SJCRH30 (cell line): ENCODE results near the gene CYTH2. TPM values are rescaled to one million over a fixed set of nuclear protein-coding genes. Genes with fewer than 3 reads are reported as not detected.

Experiments
- DNase-seq, 2 experiments: peaks; one replicate each; pipeline ENCODE4 v3.0.0-alpha.2; 2015 to 2020
- H3K27ac ChIP-seq: fragments of 250-450 bp; sonication (Bioruptor Pico); 2 replicates; pipeline ENCODE4 v1.5.1; 2020; ENCODE audit warnings: mild to moderate bottlenecking, moderate library complexity
- H3K27me3 ChIP-seq: fragments of 250-450 bp; sonication (Bioruptor Pico); 2 replicates; pipeline ENCODE4 v1.5.1; 2020; ENCODE audit warnings: mild to moderate bottlenecking, moderate library complexity
- H3K36me3 ChIP-seq: fragments of 250-450 bp; sonication (Bioruptor Pico); 2 replicates; pipeline ENCODE4 v1.5.1; 2020; ENCODE audit warnings: mild to moderate bottlenecking, moderate library complexity
- H3K4me1 ChIP-seq: fragments of 250-450 bp; sonication (Bioruptor Pico); 2 replicates; pipeline ENCODE4 v1.5.1; 2020; ENCODE audit warnings: mild to moderate bottlenecking, moderate library complexity
- H3K4me3 ChIP-seq: fragments of 250-450 bp; sonication (Bioruptor Pico); 2 replicates; pipeline ENCODE4 v1.5.1; 2020; ENCODE audit warnings: mild to moderate bottlenecking, moderate library complexity
- H3K9me3 ChIP-seq: fragments of 250-450 bp; sonication (Bioruptor Pico); replicated peaks from 2 replicates; pipeline ENCODE4 v1.5.1; 2020; ENCODE audit warnings: mild to moderate bottlenecking, moderate library complexity
- total RNA-seq: library from RNA; depleted of rRNA; stranded (reverse); fragments of >200 nt; shearing (Covaris generic); gene quantifications from 2 replicates; pipeline ENCODE4 v1.2.3, GENCODE V29; 2014

The CYTH2 gene
- total RNA-seq, 1 experiment from 2014 or later, result 29.0 TPM

GRCh38 chr19:48490981-48491792, 22.0 kb downstream of the CYTH2 start:
- peaks cover 13% of the 10 kb centered on the region for H3K27me3 ChIP-seq
- peak; percentile 33 to 55 for DNase-seq
- no peak overlapping the region for H3K27ac ChIP-seq
- H3K4me1 ChIP-seq, result peaks cover 10% of the 10 kb centered on the region; the same call in 1 of the 2 replicates
- H3K4me3 ChIP-seq, result no peak overlapping the region
- no peaks in the 10 kb centered on the region for H3K9me3 ChIP-seq
- no peaks in the 10 kb centered on the region for H3K36me3 ChIP-seq

GRCh38 chr19:48491793-48492123, 22.6 kb downstream of the CYTH2 start:
- H3K4me1 ChIP-seq, result peaks cover 10% of the 10 kb centered on the region; the same call in 1 of the 2 replicates
- DNase-seq, result no peak
- H3K27ac ChIP-seq, result no peak overlapping the region
- no peak overlapping the region for H3K4me3 ChIP-seq
- H3K27me3 ChIP-seq, result peaks cover 9% of the 10 kb centered on the region
- no peaks in the 10 kb centered on the region for H3K36me3 ChIP-seq
- H3K9me3 ChIP-seq, result no peaks in the 10 kb centered on the region

- Histone ChIP-seq H3K4me1 (peaks cover 4% of the 10 kb centered on the region; the same call in 1 of the 2 replicates), H3K9me3 (no peaks in the 10 kb centered on the region), H3K27ac (no peak overlapping the region), H3K4me3 (no peak overlapping the region), H3K27me3 (peaks cover 17% of the 10 kb centered on the region), H3K36me3 (no peaks in the 10 kb centered on the region)
- DNase-seq, result peak; percentile 54 to 63
These were observed 24.0 kb downstream of the CYTH2 start for GRCh38 chr19:48492925-48493717.

- H3K27me3 ChIP-seq, result peaks cover 21% of the 10 kb centered on the region
- no peaks in the 10 kb centered on the region for H3K9me3 ChIP-seq
- no peaks in the 10 kb centered on the region for H3K36me3 ChIP-seq
- no peak overlapping the region for H3K27ac ChIP-seq
- no peak for DNase-seq
- peaks cover 3% of the 10 kb centered on the region; the same call in 1 of the 2 replicates for H3K4me1 ChIP-seq
- H3K4me3 ChIP-seq, result no peak overlapping the region
These were observed 24.7 kb downstream of the CYTH2 start for GRCh38 chr19:48493718-48494401.

- Histone ChIP-seq H3K27ac (no peak overlapping the region), H3K4me1 (peaks cover 3% of the 10 kb centered on the region; the same call in 1 of the 2 replicates), H3K36me3 (no peaks in the 10 kb centered on the region), H3K9me3 (no peaks in the 10 kb centered on the region), H3K27me3 (peaks cover 30% of the 10 kb centered on the region), H3K4me3 (no peak overlapping the region)
- DNase-seq, result no peak
These were observed 26.2 kb downstream of the CYTH2 start for GRCh38 chr19:48495396-48495795.

- DNase-seq, result no peak
- Histone ChIP-seq H3K36me3 (no peaks in the 10 kb centered on the region), H3K4me3 (no peak overlapping the region), H3K9me3 (no peaks in the 10 kb centered on the region), H3K4me1 (no peaks in the 10 kb centered on the region), H3K27ac (no peak overlapping the region), H3K27me3 (peaks cover 30% of the 10 kb centered on the region)
These were observed 28.0 kb downstream of the CYTH2 start for GRCh38 chr19:48496959-48497727.

GRCh38 chr19:48497728-48498594, 28.8 kb downstream of the CYTH2 start:
- Histone ChIP-seq H3K27me3 (peaks cover 30% of the 10 kb centered on the region), H3K4me3 (no peak overlapping the region), H3K4me1 (no peaks in the 10 kb centered on the region)

GRCh38 chr19:48498595-48499311, 29.6 kb downstream of the CYTH2 start:
- H3K4me3 ChIP-seq, result no peak overlapping the region
- peaks cover 30% of the 10 kb centered on the region for H3K27me3 ChIP-seq
- DNase-seq, result no peak
- H3K27ac ChIP-seq, result no peak overlapping the region
- no peaks in the 10 kb centered on the region for H3K9me3 ChIP-seq
- no peaks in the 10 kb centered on the region for H3K4me1 ChIP-seq
- H3K36me3 ChIP-seq, result no peaks in the 10 kb centered on the region

More at GRCh38 chr19:48497728-48498594, 28.8 kb downstream of the CYTH2 start:
- no peak for DNase-seq
- Histone ChIP-seq H3K27ac (no peak overlapping the region), H3K9me3 (no peaks in the 10 kb centered on the region), H3K36me3 (no peaks in the 10 kb centered on the region)

- no peaks in the 10 kb centered on the region for H3K36me3 ChIP-seq
- H3K4me3 ChIP-seq, result no peak overlapping the region
- DNase-seq, result no peak
- H3K9me3 ChIP-seq, result no peaks in the 10 kb centered on the region
- H3K4me1 ChIP-seq, result no peaks in the 10 kb centered on the region
- peaks cover 30% of the 10 kb centered on the region for H3K27me3 ChIP-seq
- H3K27ac ChIP-seq, result no peak overlapping the region
These were observed 30.3 kb downstream of the CYTH2 start for GRCh38 chr19:48499316-48500090.

- Histone ChIP-seq H3K27me3 (peaks cover 30% of the 10 kb centered on the region), H3K4me3 (no peak overlapping the region), H3K36me3 (no peaks in the 10 kb centered on the region)
These were observed 31.8 kb downstream of the CYTH2 start for GRCh38 chr19:48500830-48501493.

GRCh38 chr19:48501494-48502349, 32.6 kb downstream of the CYTH2 start:
- no peak overlapping the region for H3K4me3 ChIP-seq

More at GRCh38 chr19:48500830-48501493, 31.8 kb downstream of the CYTH2 start:
- H3K4me1 ChIP-seq, result no peaks in the 10 kb centered on the region
- DNase-seq, result no peak
- no peaks in the 10 kb centered on the region for H3K9me3 ChIP-seq
- no peak overlapping the region for H3K27ac ChIP-seq

More at GRCh38 chr19:48501494-48502349, 32.6 kb downstream of the CYTH2 start:
- no peak overlapping the region for H3K27ac ChIP-seq
- H3K9me3 ChIP-seq, result no peaks in the 10 kb centered on the region
- no peaks in the 10 kb centered on the region for H3K36me3 ChIP-seq
- no peaks in the 10 kb centered on the region for H3K4me1 ChIP-seq
- peak; percentile 51 for DNase-seq
- peaks cover 29% of the 10 kb centered on the region for H3K27me3 ChIP-seq
